ENCODE measurements around the gene CTTNBP2.

CTTNBP2 gene

DNA sequence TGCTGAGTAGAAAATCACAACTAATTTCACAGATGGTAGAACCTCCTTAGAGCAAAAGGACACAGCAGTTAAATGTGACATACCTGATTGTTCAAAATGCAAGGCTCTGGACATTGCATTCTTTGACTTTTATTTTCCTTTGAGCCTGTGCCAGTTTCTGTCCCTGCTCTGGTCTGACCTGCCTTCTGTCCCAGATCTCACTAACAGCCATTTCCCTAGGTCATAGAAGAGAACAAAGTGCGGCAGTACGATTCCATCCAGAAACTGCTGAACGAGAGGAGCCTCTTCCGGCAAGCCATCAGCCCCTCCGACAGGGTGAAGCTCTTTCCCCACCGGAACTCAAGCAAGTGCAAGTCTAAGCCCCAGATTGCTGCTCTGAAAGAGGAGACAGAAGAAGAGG, 206.6 kb downstream of the CTTNBP2 start:
- H2AFZ ChIP-seq (ENCODE audit: low read length) = no peak overlapping the region
- H3K9ac ChIP-seq (ENCODE audit: low read length) = no peak overlapping the region
- DNase-seq = no peak
- TF ChIP-seq EZH2 (optimal IDR thresholded peaks at IDR 0.05; ENCODE audit: low read depth, low read length) (no peak), EZH2phosphoT487 (IDR thresholded peaks at IDR 0.05; ENCODE audit: low read length) (no peak)
- TF ChIP-seq, protein P1, sequence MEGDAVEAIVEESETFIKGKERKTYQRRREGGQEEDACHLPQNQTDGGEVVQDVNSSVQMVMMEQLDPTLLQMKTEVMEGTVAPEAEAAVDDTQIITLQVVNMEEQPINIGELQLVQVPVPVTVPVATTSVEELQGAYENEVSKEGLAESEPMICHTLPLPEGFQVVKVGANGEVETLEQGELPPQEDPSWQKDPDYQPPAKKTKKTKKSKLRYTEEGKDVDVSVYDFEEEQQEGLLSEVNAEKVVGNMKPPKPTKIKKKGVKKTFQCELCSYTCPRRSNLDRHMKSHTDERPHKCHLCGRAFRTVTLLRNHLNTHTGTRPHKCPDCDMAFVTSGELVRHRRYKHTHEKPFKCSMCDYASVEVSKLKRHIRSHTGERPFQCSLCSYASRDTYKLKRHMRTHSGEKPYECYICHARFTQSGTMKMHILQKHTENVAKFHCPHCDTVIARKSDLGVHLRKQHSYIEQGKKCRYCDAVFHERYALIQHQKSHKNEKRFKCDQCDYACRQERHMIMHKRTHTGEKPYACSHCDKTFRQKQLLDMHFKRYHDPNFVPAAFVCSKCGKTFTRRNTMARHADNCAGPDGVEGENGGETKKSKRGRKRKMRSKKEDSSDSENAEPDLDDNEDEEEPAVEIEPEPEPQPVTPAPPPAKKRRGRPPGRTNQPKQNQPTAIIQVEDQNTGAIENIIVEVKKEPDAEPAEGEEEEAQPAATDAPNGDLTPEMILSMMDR (IDR thresholded peaks at IDR 0.05; ENCODE audit: low read length) = no peak
- H3K9me2 ChIP-seq (replicated peaks; ENCODE audit: insufficient read depth, low read length) = no peaks in the 10 kb centered on the region
- no peaks in the 10 kb centered on the region for H3K9me3 ChIP-seq (replicated peaks; ENCODE audit: insufficient read depth, low read length)
- no peak overlapping the region for H3K4me3 ChIP-seq (ENCODE audit: low read length)
- H3K27ac ChIP-seq (ENCODE audit: low read length) = no peak overlapping the region
- no peaks in the 10 kb centered on the region for H3F3A ChIP-seq (ENCODE audit: insufficient read depth, low read length)
- H3K27me3 ChIP-seq (replicated peaks; ENCODE audit: insufficient read depth, low read length) = no peaks in the 10 kb centered on the region
- H3K36me3 ChIP-seq (replicated peaks; ENCODE audit: insufficient read depth, low read length) = no peaks in the 10 kb centered on the region
- H4K20me1 ChIP-seq (ENCODE audit: insufficient read depth, low read length) = no peaks in the 10 kb centered on the region
- H3K4me1 ChIP-seq (ENCODE audit: low read length) = peaks cover 10% of the 10 kb centered on the region
- H3K79me2 ChIP-seq (ENCODE audit: low read length) = no peaks in the 10 kb centered on the region
- no peak overlapping the region for H3K4me2 ChIP-seq (ENCODE audit: low read depth, low read length)

DNA sequence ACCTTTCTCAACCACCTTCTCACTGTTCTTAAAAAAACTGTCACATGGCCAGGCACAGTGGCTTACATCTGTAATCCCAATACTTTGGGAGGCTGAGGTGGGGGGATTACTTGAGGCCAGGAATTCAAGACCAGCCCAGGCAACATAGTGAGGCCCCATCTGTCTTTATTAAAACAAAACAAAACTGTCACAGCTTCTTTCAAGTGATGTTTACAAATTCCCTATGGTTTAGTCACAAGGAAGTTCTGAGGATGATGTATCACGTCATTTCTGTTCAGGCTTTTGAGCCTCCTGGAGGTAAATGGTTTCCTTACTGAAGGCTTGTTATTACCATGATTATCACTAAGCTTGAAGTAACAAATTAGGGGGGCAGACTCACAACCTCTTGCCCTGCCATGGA, 207.2 kb downstream of the CTTNBP2 start:
- H3K9ac ChIP-seq (ENCODE audit: low read length) = no peak overlapping the region
- no peak overlapping the region for H3K4me3 ChIP-seq (ENCODE audit: low read length)
- no peaks in the 10 kb centered on the region for H3F3A ChIP-seq (ENCODE audit: insufficient read depth, low read length)
- H3K27ac ChIP-seq (ENCODE audit: low read length) = no peak overlapping the region
- no peaks in the 10 kb centered on the region for H4K20me1 ChIP-seq (ENCODE audit: insufficient read depth, low read length)
- no peaks in the 10 kb centered on the region for H3K27me3 ChIP-seq (replicated peaks; ENCODE audit: insufficient read depth, low read length)
- H3K4me1 ChIP-seq (ENCODE audit: low read length) = peaks cover 10% of the 10 kb centered on the region
- no peak overlapping the region for H3K4me2 ChIP-seq (ENCODE audit: low read depth, low read length)
- no peaks in the 10 kb centered on the region for H3K36me3 ChIP-seq (replicated peaks; ENCODE audit: insufficient read depth, low read length)
- no peaks in the 10 kb centered on the region for H3K79me2 ChIP-seq (ENCODE audit: low read length)
- no peaks in the 10 kb centered on the region for H3K9me2 ChIP-seq (replicated peaks; ENCODE audit: insufficient read depth, low read length)
- no peaks in the 10 kb centered on the region for H3K9me3 ChIP-seq (replicated peaks; ENCODE audit: insufficient read depth, low read length)
- DNase-seq = no peak
- TF ChIP-seq, protein P1 (IDR thresholded peaks at IDR 0.05; ENCODE audit: low read length) = no peak
- H2AFZ ChIP-seq (ENCODE audit: low read length) = no peak overlapping the region

DNA sequence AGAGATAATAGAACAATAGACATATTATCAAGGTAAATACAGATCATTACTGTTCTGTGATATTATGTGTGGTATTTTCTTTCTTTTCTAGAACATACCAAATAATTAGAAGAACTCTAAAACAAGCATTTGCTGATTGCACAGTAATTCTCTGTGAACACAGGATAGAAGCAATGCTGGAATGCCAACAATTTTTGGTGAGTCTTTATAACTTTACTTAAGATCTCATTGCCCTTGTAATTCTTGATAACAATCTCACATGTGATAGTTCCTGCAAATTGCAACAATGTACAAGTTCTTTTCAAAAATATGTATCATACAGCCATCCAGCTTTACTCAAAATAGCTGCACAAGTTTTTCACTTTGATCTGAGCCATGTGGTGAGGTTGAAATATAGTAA, 207.9 kb downstream of the CTTNBP2 start:
- Histone ChIP-seq H4K20me1 (ENCODE audit: insufficient read depth, low read length) (no peaks in the 10 kb centered on the region), H3K27ac (ENCODE audit: low read length) (no peak overlapping the region), H3K9me3 (replicated peaks; ENCODE audit: insufficient read depth, low read length) (no peaks in the 10 kb centered on the region), H3K4me2 (ENCODE audit: low read depth, low read length) (no peak overlapping the region), H3K27me3 (replicated peaks; ENCODE audit: insufficient read depth, low read length) (no peaks in the 10 kb centered on the region), H3K9ac (ENCODE audit: low read length) (no peak overlapping the region), H2AFZ (ENCODE audit: low read length) (no peak overlapping the region), H3K36me3 (replicated peaks; ENCODE audit: insufficient read depth, low read length) (no peaks in the 10 kb centered on the region), H3K4me3 (ENCODE audit: low read length) (no peak overlapping the region), H3K79me2 (ENCODE audit: low read length) (no peaks in the 10 kb centered on the region), H3K4me1 (ENCODE audit: low read length) (peaks cover 10% of the 10 kb centered on the region), H3F3A (ENCODE audit: insufficient read depth, low read length) (no peaks in the 10 kb centered on the region), H3K9me2 (replicated peaks; ENCODE audit: insufficient read depth, low read length) (no peaks in the 10 kb centered on the region)
- TF ChIP-seq, protein P1 (IDR thresholded peaks at IDR 0.05; ENCODE audit: low read length) = no peak
- TF ChIP-seq EZH2phosphoT487 (IDR thresholded peaks at IDR 0.05; ENCODE audit: low read length) (no peak), EZH2 (optimal IDR thresholded peaks at IDR 0.05; ENCODE audit: low read depth, low read length) (no peak)
- no peak for DNase-seq
